Measurements from ENCODE around the gene CNTLN. TPM values are rescaled to one million over a fixed set of nuclear protein-coding genes. Genes with fewer than 3 reads are reported as not detected.
"Not testable (repeated sequence)": the region's sequence is repeated elsewhere in the genome, so short reads cannot be mapped to it uniquely, and the experiment has no call there.

CNTLN gene
- total RNA-seq, 1 donor from 2014 or later: 10.1 TPM

DNA sequence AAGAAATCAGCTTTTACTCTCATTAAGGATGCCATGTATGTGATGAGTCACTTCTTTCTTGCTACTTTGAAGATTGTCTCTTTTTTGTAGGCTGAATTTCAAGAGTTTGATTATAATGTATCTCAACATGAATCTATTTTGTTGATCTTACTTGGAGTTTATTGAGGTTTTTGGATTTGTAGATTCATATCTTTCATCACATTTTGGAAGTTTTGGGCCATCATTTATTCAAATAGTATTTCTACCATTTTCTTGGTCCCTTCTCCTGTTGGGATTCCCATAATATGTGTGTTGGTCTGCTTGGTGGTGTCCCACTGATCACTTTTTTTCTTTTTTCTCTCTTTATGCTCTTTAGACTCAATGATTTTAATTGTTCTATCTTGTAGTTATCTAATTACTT lies 116.3 kb downstream of the CNTLN start:
- no peak overlapping the region for H3K9ac ChIP-seq
- H3K4me3 Mint-ChIP-seq: no peak overlapping the region
- H3K4me1 Mint-ChIP-seq: no peaks in the 10 kb centered on the region
- H2AFZ ChIP-seq (replicated peaks): no peak overlapping the region
- no peak overlapping the region for H3K27ac Mint-ChIP-seq
- H3F3A ChIP-seq (ENCODE audit: low read depth): no peaks in the 10 kb centered on the region
- H3K36me3 ChIP-seq: peaks cover 7% of the 10 kb centered on the region
- DNase-seq (ENCODE audit: low spot score): no peak
- H3K9me3 ChIP-seq (ENCODE audit: low read depth): peaks cover 8% of the 10 kb centered on the region
- peaks cover 3% of the 10 kb centered on the region for H3K27me3 Mint-ChIP-seq (ENCODE audit: insufficient read depth, low read depth)
- H3K4me2 ChIP-seq: no peak overlapping the region
- H4K20me1 ChIP-seq (ENCODE audit: low read depth): no peaks in the 10 kb centered on the region
- no peaks in the 10 kb centered on the region for H3K4me1 ChIP-seq
- H3K4me3 ChIP-seq: no peak overlapping the region
- H3K36me3 Mint-ChIP-seq: peaks cover 35% of the 10 kb centered on the region
- no peak for TF ChIP-seq EZH2 (IDR thresholded peaks at IDR 0.05)
- TF ChIP-seq EZH2phosphoT487 (IDR thresholded peaks at IDR 0.05): no peak
- TF ChIP-seq, protein P1, sequence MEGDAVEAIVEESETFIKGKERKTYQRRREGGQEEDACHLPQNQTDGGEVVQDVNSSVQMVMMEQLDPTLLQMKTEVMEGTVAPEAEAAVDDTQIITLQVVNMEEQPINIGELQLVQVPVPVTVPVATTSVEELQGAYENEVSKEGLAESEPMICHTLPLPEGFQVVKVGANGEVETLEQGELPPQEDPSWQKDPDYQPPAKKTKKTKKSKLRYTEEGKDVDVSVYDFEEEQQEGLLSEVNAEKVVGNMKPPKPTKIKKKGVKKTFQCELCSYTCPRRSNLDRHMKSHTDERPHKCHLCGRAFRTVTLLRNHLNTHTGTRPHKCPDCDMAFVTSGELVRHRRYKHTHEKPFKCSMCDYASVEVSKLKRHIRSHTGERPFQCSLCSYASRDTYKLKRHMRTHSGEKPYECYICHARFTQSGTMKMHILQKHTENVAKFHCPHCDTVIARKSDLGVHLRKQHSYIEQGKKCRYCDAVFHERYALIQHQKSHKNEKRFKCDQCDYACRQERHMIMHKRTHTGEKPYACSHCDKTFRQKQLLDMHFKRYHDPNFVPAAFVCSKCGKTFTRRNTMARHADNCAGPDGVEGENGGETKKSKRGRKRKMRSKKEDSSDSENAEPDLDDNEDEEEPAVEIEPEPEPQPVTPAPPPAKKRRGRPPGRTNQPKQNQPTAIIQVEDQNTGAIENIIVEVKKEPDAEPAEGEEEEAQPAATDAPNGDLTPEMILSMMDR (IDR thresholded peaks at IDR 0.05): no peak
- no peaks in the 10 kb centered on the region for H3K27me3 ChIP-seq
- peaks cover 53% of the 10 kb centered on the region for H3K9me3 Mint-ChIP-seq
- H3K79me2 ChIP-seq (ENCODE audit: low read depth): no peaks in the 10 kb centered on the region
- H3K27ac ChIP-seq: no peak overlapping the region

DNA sequence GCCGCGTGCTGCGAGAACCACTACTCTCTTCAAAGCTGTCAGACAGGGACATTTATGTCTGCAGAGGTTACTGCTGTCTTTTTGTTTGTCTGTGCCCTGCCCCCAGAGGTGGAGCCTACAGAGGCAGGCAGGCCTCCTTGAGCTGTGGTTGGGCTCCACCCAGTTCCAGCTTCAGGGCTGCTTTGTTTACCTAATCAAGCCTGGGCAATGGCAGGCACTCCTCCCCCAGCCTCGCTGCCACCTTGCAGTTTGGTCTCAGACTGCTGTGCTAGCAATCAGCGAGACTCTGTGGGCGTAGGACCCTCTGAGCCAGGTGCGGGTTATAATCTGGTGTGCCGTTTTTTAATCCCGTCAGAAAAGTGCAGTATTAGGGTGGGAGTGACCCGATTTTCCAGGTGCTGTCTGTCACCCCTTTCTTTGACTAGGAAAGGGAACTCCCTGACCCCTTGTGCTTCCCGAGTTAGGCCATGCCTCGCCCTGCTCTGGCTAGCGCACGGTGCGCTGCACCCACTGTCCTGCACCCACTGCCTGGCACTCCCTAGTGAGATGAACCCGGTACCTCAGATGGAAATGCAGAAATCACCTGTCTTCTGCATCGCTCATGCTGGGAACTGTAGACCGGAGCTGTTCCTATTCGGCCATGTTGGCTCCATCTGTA lies 133.8 kb downstream of the CNTLN start:
- not testable (repeated sequence) for H3K4me1 Mint-ChIP-seq; H3K9ac ChIP-seq; H3F3A ChIP-seq (ENCODE audit: low read depth); H3K27me3 ChIP-seq; H3K9me3 ChIP-seq (ENCODE audit: low read depth); H3K27ac ChIP-seq; H4K20me1 ChIP-seq (ENCODE audit: low read depth); H3K36me3 ChIP-seq; H3K27ac Mint-ChIP-seq; H3K27me3 Mint-ChIP-seq (ENCODE audit: insufficient read depth, low read depth); H3K9me3 Mint-ChIP-seq; H3K4me3 Mint-ChIP-seq; H3K79me2 ChIP-seq (ENCODE audit: low read depth); H3K4me1 ChIP-seq
- Histone ChIP-seq H3K4me3 (peak overlapping the region; percentile 32), H2AFZ (replicated peaks) (peak overlapping the region; percentile 77), H3K4me2 (peak overlapping the region; percentile 53)
- DNase-seq (ENCODE audit: low spot score): peak; percentile 68
- peaks cover 13% of the 10 kb centered on the region for H3K36me3 Mint-ChIP-seq

DNA sequence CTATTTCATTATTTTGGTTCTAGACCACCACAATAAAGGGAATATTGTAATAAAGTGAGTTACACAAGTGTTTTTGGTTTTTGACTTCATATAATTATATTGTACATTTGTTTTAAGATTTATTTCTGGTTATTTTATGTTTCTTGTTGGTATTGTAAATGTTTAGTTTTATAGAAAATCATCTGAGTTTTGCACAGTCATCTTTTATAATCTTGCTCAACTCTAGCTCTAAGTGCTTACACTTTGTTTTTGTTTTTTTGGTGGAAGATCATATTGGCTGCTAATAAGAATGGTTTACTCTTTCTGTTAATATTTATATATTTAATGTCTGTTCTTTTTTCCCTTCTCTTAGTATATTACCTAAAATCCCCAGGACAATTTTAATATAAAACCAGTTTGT lies 135.0 kb downstream of the CNTLN start:
- no peak for DNase-seq (ENCODE audit: low spot score)
- no peak overlapping the region for H3K4me3 Mint-ChIP-seq
- H3K27me3 Mint-ChIP-seq (ENCODE audit: insufficient read depth, low read depth): no peaks in the 10 kb centered on the region
- H3K9me3 ChIP-seq (ENCODE audit: low read depth): no peaks in the 10 kb centered on the region
- H3K4me2 ChIP-seq: no peak overlapping the region
- H3F3A ChIP-seq (ENCODE audit: low read depth): no peaks in the 10 kb centered on the region
- no peaks in the 10 kb centered on the region for H3K36me3 ChIP-seq
- no peaks in the 10 kb centered on the region for H3K79me2 ChIP-seq (ENCODE audit: low read depth)
- peaks cover 8% of the 10 kb centered on the region for H3K9me3 Mint-ChIP-seq
- no peak overlapping the region for H3K9ac ChIP-seq
- H3K27me3 ChIP-seq: no peaks in the 10 kb centered on the region
- H3K4me3 ChIP-seq: no peak overlapping the region
- no peaks in the 10 kb centered on the region for H4K20me1 ChIP-seq (ENCODE audit: low read depth)
- TF ChIP-seq EZH2 (IDR thresholded peaks at IDR 0.05) (no peak), EZH2phosphoT487 (IDR thresholded peaks at IDR 0.05) (no peak)
- TF ChIP-seq, protein P1 (IDR thresholded peaks at IDR 0.05): no peak
- H3K4me1 Mint-ChIP-seq: no peaks in the 10 kb centered on the region
- no peak overlapping the region for H2AFZ ChIP-seq (replicated peaks)
- no peak overlapping the region for H3K27ac Mint-ChIP-seq
- no peak overlapping the region for H3K27ac ChIP-seq
- H3K4me1 ChIP-seq: peaks cover 4% of the 10 kb centered on the region
- peaks cover 13% of the 10 kb centered on the region for H3K36me3 Mint-ChIP-seq

DNA sequence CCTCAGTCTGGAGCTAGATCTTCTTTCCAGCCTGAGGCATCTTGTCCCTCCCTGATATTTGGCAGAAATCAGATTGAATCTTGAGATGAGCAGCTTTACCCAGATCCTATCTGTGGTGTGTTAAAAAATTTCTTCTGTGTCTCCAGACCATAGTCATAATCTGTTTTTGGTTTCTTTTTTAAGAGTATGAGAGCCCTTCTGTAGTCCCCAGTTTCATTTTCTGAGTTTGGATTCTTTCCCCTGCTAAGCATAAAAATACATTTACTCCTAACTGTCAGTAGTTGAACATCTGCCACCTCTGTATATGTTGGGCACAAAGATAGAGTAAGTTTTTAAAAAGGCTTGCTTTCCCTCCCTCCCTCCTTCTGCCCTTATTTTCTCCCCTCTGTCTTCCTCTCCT lies 137.7 kb downstream of the CNTLN start:
- H3K27ac ChIP-seq: no peak overlapping the region
- Mint-ChIP-seq H3K4me3 (no peak overlapping the region), H3K27ac (no peak overlapping the region), H3K9me3 (no peaks in the 10 kb centered on the region), H3K27me3 (ENCODE audit: insufficient read depth, low read depth) (no peaks in the 10 kb centered on the region), H3K4me1 (no peaks in the 10 kb centered on the region), H3K36me3 (peaks cover 4% of the 10 kb centered on the region)
- no peaks in the 10 kb centered on the region for H3F3A ChIP-seq (ENCODE audit: low read depth)
- no peak overlapping the region for H3K4me3 ChIP-seq
- no peaks in the 10 kb centered on the region for H3K36me3 ChIP-seq
- H3K9ac ChIP-seq: no peak overlapping the region
- H3K27me3 ChIP-seq: no peaks in the 10 kb centered on the region
- no peak overlapping the region for H3K4me2 ChIP-seq
- peaks cover 4% of the 10 kb centered on the region for H3K4me1 ChIP-seq
- DNase-seq (ENCODE audit: low spot score): no peak
- no peak overlapping the region for H2AFZ ChIP-seq (replicated peaks)
- no peaks in the 10 kb centered on the region for H3K9me3 ChIP-seq (ENCODE audit: low read depth)
- no peak for TF ChIP-seq EZH2phosphoT487 (IDR thresholded peaks at IDR 0.05)
- TF ChIP-seq, protein P1 (IDR thresholded peaks at IDR 0.05): no peak
- TF ChIP-seq EZH2 (IDR thresholded peaks at IDR 0.05): no peak
- no peaks in the 10 kb centered on the region for H3K79me2 ChIP-seq (ENCODE audit: low read depth)
- H4K20me1 ChIP-seq (ENCODE audit: low read depth): no peaks in the 10 kb centered on the region
